ENCODE measurements around the gene GH2.

DNA sequence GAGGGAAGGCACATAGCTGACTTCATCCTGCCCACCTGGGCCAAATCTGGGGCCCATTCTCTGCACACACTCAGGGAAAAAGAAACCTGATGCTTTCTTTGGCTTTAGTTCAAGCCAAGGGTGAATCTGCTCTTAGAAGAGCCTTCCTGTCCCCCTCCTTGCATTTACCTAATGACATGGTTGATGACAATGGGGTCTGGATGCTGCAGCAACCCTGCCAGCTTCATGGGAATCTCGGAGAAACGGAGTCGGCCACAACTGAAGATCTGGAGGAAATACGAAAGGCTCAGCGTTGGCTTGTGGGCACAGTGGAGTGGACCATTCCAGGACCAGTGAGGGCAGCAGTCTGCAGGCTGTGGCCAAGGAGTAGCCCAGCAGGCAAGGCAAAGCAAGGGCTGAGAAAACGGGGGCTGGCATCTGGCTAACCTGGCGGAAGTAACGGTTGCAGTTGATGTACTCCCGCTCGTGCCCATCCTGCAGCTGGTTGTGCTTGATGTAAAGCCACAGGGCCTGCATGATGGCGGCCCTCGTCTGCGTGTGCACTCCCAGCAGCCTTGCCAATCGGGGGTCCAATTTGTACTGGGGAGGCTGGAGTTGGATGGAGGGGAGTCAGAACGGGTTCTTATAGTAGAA lies 47.9 kb downstream of the GH2 start:
- TF ChIP-seq, protein P1, sequence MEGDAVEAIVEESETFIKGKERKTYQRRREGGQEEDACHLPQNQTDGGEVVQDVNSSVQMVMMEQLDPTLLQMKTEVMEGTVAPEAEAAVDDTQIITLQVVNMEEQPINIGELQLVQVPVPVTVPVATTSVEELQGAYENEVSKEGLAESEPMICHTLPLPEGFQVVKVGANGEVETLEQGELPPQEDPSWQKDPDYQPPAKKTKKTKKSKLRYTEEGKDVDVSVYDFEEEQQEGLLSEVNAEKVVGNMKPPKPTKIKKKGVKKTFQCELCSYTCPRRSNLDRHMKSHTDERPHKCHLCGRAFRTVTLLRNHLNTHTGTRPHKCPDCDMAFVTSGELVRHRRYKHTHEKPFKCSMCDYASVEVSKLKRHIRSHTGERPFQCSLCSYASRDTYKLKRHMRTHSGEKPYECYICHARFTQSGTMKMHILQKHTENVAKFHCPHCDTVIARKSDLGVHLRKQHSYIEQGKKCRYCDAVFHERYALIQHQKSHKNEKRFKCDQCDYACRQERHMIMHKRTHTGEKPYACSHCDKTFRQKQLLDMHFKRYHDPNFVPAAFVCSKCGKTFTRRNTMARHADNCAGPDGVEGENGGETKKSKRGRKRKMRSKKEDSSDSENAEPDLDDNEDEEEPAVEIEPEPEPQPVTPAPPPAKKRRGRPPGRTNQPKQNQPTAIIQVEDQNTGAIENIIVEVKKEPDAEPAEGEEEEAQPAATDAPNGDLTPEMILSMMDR (conservative IDR thresholded peaks at IDR 0.05; ENCODE audit: low read depth, low read length) = no peak
- TF ChIP-seq EZH2 (IDR thresholded peaks at IDR 0.05; ENCODE audit: low read length, unreplicated experiment) = no peak
